K562 (cell line): ENCODE measurements around the gene RNF41. TPM values are rescaled to one million over a fixed set of nuclear protein-coding genes. Genes with fewer than 3 reads are reported as not detected.

ENCODE experiments used
- ATAC-seq: fragments of 200-7000 bp; cut with Tn5 transposase; 3 replicates; pipeline ENCODE4 v1.9.1; 2020; ENCODE audit warnings: moderate library complexity
- BruUV-seq: library from RNA; stranded (reverse); fragments of 400-500 nt; replicated peaks from 2 replicates; lab custom pipeline; 2021; lab: Mats Ljungman, UMichigan
- CTCF ChIA-PET: fragments of 300-600 bp; formaldehyde crosslinking; extraction: SDS; loops from one replicate; lab custom pipeline; 2021; ENCODE audit warnings: low intra/inter-chr PET ratio; lab: Yijun Ruan, JAX
- POLR2A ChIA-PET: fragments of 300-600, 350-650 bp; sonication (Branson Sonifier 250); formaldehyde crosslinking; extraction: SDS; loops from one replicate; lab custom pipeline; 2021; ENCODE audit warnings: antibody characterized with exemption, inconsistent platforms; lab: Yijun Ruan, JAX
- DNase-seq, 4 experiments: peaks; one replicate each; pipeline versions ENCODE4 v3.0.0 to v3.0.0-alpha.2; 2011 to 2018; ENCODE audit warnings: low spot score in 3 of 4, mixed read lengths in 3 of 4; ENCODE audit errors: extremely low read depth in 1 of 4
- FAIRE-seq: peaks from 2 replicates; lab custom pipeline; 2011; peaks lifted over from hg19 to GRCh38; lab: Jason Lieb, UNC
- H2AFZ ChIP-seq: 2 replicates; pipeline ENCODE4 v1.6.0; 2011; ENCODE audit warnings: low read depth, low read length, control low read depth, inconsistent platforms
- H3K27ac ChIP-seq: fragments of 200-600 bp; 3 replicates; pipeline ENCODE4 v1.8.0; 2011; ENCODE audit warnings: low read depth, mild to moderate bottlenecking, control low read depth, inconsistent platforms, low read length, moderate library complexity, mixed read lengths; ENCODE audit errors: extremely low read depth
- H3K27me3 ChIP-seq, 2 experiments: fragments of 300-600 bp in 1 of 2; 2 replicates in 1 of 2; 3 replicates in 1 of 2; pipeline versions ENCODE4 v1.6.0 to v1.8.0; 2011; ENCODE audit warnings: inconsistent platforms in 2 of 2, low read length in 2 of 2, mild to moderate bottlenecking in 1 of 2, mixed read lengths in 1 of 2, moderate library complexity in 1 of 2; ENCODE audit not compliant: control insufficient read depth in 2 of 2, insufficient read depth in 2 of 2
- H3K36me3 ChIP-seq: fragments of 300-600 bp; 3 replicates; pipeline ENCODE4 v1.8.0; 2011; ENCODE audit warnings: mild to moderate bottlenecking, low read length, inconsistent platforms; ENCODE audit not compliant: control insufficient read depth, insufficient read depth
- H3K4me1 ChIP-seq, 2 experiments: fragments of 200-600 bp in 1 of 2; replicated peaks in 1 of 2; 2 replicates in 1 of 2; 3 replicates in 1 of 2; pipeline versions ENCODE4 v1.5.1 to v1.8.0; 2011; ENCODE audit warnings: inconsistent platforms in 2 of 2, low read length in 2 of 2, mild to moderate bottlenecking in 1 of 2, mixed read lengths in 1 of 2, moderate library complexity in 1 of 2; ENCODE audit not compliant: control insufficient read depth in 2 of 2, insufficient read depth in 2 of 2
- H3K4me2 ChIP-seq: 2 replicates; pipeline ENCODE4 v1.6.1; 2011; ENCODE audit warnings: low read length, control low read depth, inconsistent platforms, mixed read lengths; ENCODE audit not compliant: insufficient read depth
- H3K4me3 ChIP-seq: fragments of 200-600 bp; sonication (generic), shearing (Covaris generic); 2 replicates; pipeline ENCODE4 v1.5.1; 2016; ENCODE audit warnings: control low read depth, inconsistent platforms
- H3K79me2 ChIP-seq: fragments of 200-600 bp; 3 replicates; pipeline ENCODE4 v1.8.0; 2011; ENCODE audit warnings: low read length, inconsistent platforms; ENCODE audit not compliant: control insufficient read depth, insufficient read depth
- H3K9ac ChIP-seq, 2 experiments: 2 replicates each; pipeline versions ENCODE4 v1.6.0 to v1.6.1; 2011; ENCODE audit warnings: low read depth in 2 of 2, low read length in 2 of 2, control low read depth in 1 of 2, inconsistent platforms in 1 of 2, mild to moderate bottlenecking in 1 of 2, mixed read lengths in 1 of 2; ENCODE audit not compliant: insufficient read depth in 1 of 2
- H3K9me1 ChIP-seq: one replicate; pipeline ENCODE4 v1.6.0; 2011; ENCODE audit warnings: inconsistent platforms, mild to moderate bottlenecking, low read length, moderate library complexity; ENCODE audit not compliant: control insufficient read depth, insufficient read depth
- H3K9me3 ChIP-seq: replicated peaks from 2 replicates; pipeline ENCODE4 v1.5.1; 2011; ENCODE audit warnings: low read depth, low read length, inconsistent platforms; ENCODE audit not compliant: control insufficient read depth, insufficient read depth
- H4K20me1 ChIP-seq: replicated peaks from 2 replicates; pipeline ENCODE4 v1.6.1; 2011; ENCODE audit warnings: low read length, inconsistent platforms, mixed read lengths; ENCODE audit not compliant: control insufficient read depth, insufficient read depth
- BRD4 ChIP-seq: fragments of 200-600 bp; sonication (generic); IDR thresholded peaks from 2 replicates; pipeline ENCODE4 v1.6.1; 2017; ENCODE audit warnings: inconsistent platforms
- CREM ChIP-seq: IDR thresholded peaks from 2 replicates; pipeline ENCODE4 v1.6.1; 2014; ENCODE audit warnings: antibody characterized with exemption, low read depth
- CTBP1 ChIP-seq: fragments of 450-650 bp; IDR thresholded peaks from 2 replicates; pipeline ENCODE4 v1.6.1; 2016; ENCODE audit warnings: borderline replicate concordance
- FOSL1 ChIP-seq: fragments of 200-800 bp; sonication (Bioruptor generic); conservative IDR thresholded peaks from 2 replicates; pipeline ENCODE4 v1.6.1; 2016; ENCODE audit warnings: missing genetic modification characterization, missing compliant biosample characterization
- FOXK2 ChIP-seq, 2 experiments: fragments of 450-650 bp; IDR thresholded peaks in 1 of 2; conservative IDR thresholded peaks in 1 of 2; 2 replicates each; pipeline ENCODE4 v1.6.1; 2016; ENCODE audit warnings: low read depth in 2 of 2, mild to moderate bottlenecking in 1 of 2
- GABPA ChIP-seq: fragments of 200-800 bp; sonication (Bioruptor generic); conservative IDR thresholded peaks from 2 replicates; pipeline ENCODE4 v1.6.1; 2016; ENCODE audit warnings: low read depth, missing genetic modification characterization, missing compliant biosample characterization
- IRF2 ChIP-seq: sonication (generic); formaldehyde crosslinking; IDR thresholded peaks from 2 replicates; pipeline ENCODE4 v1.8.1; 2022; ENCODE audit warnings: mild to moderate bottlenecking, missing genetic modification reagents
- KDM4B ChIP-seq, 2 experiments: fragments of 450-650 bp in 1 of 2; sonication (generic) in 1 of 2; IDR thresholded peaks; 2 replicates each; pipeline ENCODE4 v1.6.1; 2016 to 2017; ENCODE audit warnings: borderline replicate concordance in 2 of 2, antibody characterized with exemption in 1 of 2, low read depth in 1 of 2, mild to moderate bottlenecking in 1 of 2
- MCM7 ChIP-seq, 2 experiments: fragments of 450-650 bp; IDR thresholded peaks; 2 replicates each; pipeline ENCODE4 v1.6.1; 2016 to 2018
- PURB ChIP-seq: sonication (generic); formaldehyde crosslinking; IDR thresholded peaks from 2 replicates; pipeline ENCODE4 v1.9.0; 2021; ENCODE audit warnings: low read depth, mild to moderate bottlenecking, missing genetic modification reagents
- SMARCB1 ChIP-seq: IDR thresholded peaks from 2 replicates; pipeline ENCODE4 v1.6.1; 2011; ENCODE audit warnings: improper control_type of control experiment, low read depth; ENCODE audit not compliant: insufficient read length
- TCF3 ChIP-seq: sonication (generic); formaldehyde crosslinking; IDR thresholded peaks from 2 replicates; pipeline ENCODE4 v1.4.0; 2020; ENCODE audit warnings: mild to moderate bottlenecking, missing genetic modification reagents
- TRIM25 ChIP-seq: fragments of 450-650 bp; IDR thresholded peaks from 2 replicates; pipeline ENCODE4 v1.7.0; 2016; ENCODE audit warnings: borderline replicate concordance
- TSC22D4 ChIP-seq: fragments of 450-650 bp; IDR thresholded peaks from 2 replicates; pipeline ENCODE4 v1.6.1; 2016; ENCODE audit warnings: missing genetic modification characterization, missing biosample characterization, control low read depth
- WGBS: fragments of 100-300 bp; shearing (Covaris generic); methylation state at CpG from one replicate; pipeline ENCODE4 v1.1.6; 2016; ENCODE audit warnings: low coverage, mixed read lengths; ENCODE audit not compliant: insufficient coverage; ENCODE audit errors: missing lambda C conversion rate; 5-methylcytosine and 5-hydroxymethylcytosine counted together
- in situ Hi-C: fragments of 300-500 bp; cut with MboI; formaldehyde crosslinking; loops from 4 replicates; pipeline ENCODE4 v1.15.0; 2018; ENCODE audit warnings: inconsistent platforms, mixed read lengths
- intact Hi-C: fragments of 100-400 bp; cut with micrococcal nuclease; formaldehyde crosslinking; loops from 2 replicates; pipeline ENCODE4 v1.14.2; 2022
- polyA plus RNA-seq, 8 experiments: library from polyadenylated mRNA; depleted of rRNA in 4 of 8; stranded (reverse) in 5 of 8; unstranded in 3 of 8; fragments of >200 nt; fragmentation: Nextera tagmentation in 2 of 8; fragmentation: Illumina TruSeq in 1 of 8; extraction: Ambion mirVana in 2 of 8; extraction: Trizol in 1 of 8; gene quantifications; 2 replicates each; pipeline versions ENCODE4 v1.2.1 to v1.2.3, GENCODE V29; 2011 to 2014; ENCODE audit warnings: inconsistent platforms in 1 of 8, missing spikeins in 1 of 8
- total RNA-seq, 7 experiments: library from RNA; depleted of rRNA in 6 of 7; stranded (reverse); fragments of >200 nt in 6 of 7; fragmentation: Illumina TruSeq in 2 of 7; extraction: Trizol in 2 of 7; gene quantifications; 2 replicates each; pipeline versions ENCODE4 v1.2.1 to v1.2.3, GENCODE V29; 2011 to 2021; ENCODE audit warnings: low replicate concordance in 1 of 7

Gene RNF41
- total and polyA plus RNA-seq, 9 of the 15 experiments (the other 6 are each of a cell fraction or from before 2014, with no cell fraction given): 28.2 to 46.8 (median 33.8) TPM

- in situ Hi-C loops: no loop called here
- WGBS: 90% methylated on average over 9 of the region's 9 CpGs
- BruUV-seq: no TSS peak
- H3K79me2 ChIP-seq: peaks cover 39% of the 10 kb centered on the region
- ATAC-seq (no peak), FAIRE-seq (no peak), DNase-seq (no peak)
- H3K4me1 ChIP-seq: peaks cover 15 to 31% of the 10 kb centered on the region in 2 experiments; a peak in 4 of 5 replicates
- ChIA-PET CTCF (interaction anchor here (0.6 kb wide), 1 partner anchor 37 kb away, joined by 3 read pairs; no protein-coding TSS in a partner anchor), POLR2A (interaction anchor here (0.6 to 3.4 kb wide), 3 partner anchors 13 to 168 kb away, joined by 3 to 68 read pairs (median 22); partner anchors contain the start of gene SMARCC2)
- no peak overlapping the region for H3K27ac ChIP-seq
- peaks cover 17% of the 10 kb centered on the region; the same call in 2 of the 3 replicates for H3K36me3 ChIP-seq
- no peak overlapping the region for H2AFZ ChIP-seq
- H3K4me3 ChIP-seq: no peak overlapping the region
- no peaks in the 10 kb centered on the region for H3K27me3 ChIP-seq
- no peaks in the 10 kb centered on the region for H3K9me3 ChIP-seq
- no peaks in the 10 kb centered on the region for H3K9me1 ChIP-seq
- no peak for TF ChIP-seq CTBP1
- no peak for TF ChIP-seq FOXK2 (conservative IDR thresholded peaks at IDR 0.05 in 1 of 2, IDR thresholded peaks at IDR 0.05 in 1 of 2; ENCODE audit: low read depth in 2 of 2)
- no peak for TF ChIP-seq IRF2 (CRISPR knock-in tag)
- no peak for TF ChIP-seq SMARCB1
- no peak for TF ChIP-seq PURB
- TF ChIP-seq TRIM25: no peak
- TF ChIP-seq FOSL1 (tag): no peak
- TF ChIP-seq MCM7 (IDR thresholded peaks at IDR 0.05): no peak
- no peak for TF ChIP-seq GABPA
- TF ChIP-seq CREM: no peak
- no peak for TF ChIP-seq TSC22D4 (tag)
- no peak for TF ChIP-seq TCF3 (CRISPR knock-in tag)
- TF ChIP-seq BRD4: no peak
- TF ChIP-seq KDM4B (IDR thresholded peaks at IDR 0.05; ENCODE audit: borderline replicate concordance in 2 of 2, low read depth in 1 of 2): no peak
- intact Hi-C loops: loop anchor here (10.0 kb wide), 1 partner anchor 175 kb away; the partner anchor contains the start of gene RPS26
- no peaks in the 10 kb centered on the region for H4K20me1 ChIP-seq
- no peak overlapping the region for H3K9ac ChIP-seq
- H3K4me2 ChIP-seq: no peak overlapping the region
Observed at GRCh38 chr12:56219840-56220239, 1.9 kb downstream of the RNF41 start.
